Measurements from ENCODE around the gene FMO1. TPM values are rescaled to one million over a fixed set of nuclear protein-coding genes. Genes with fewer than 3 reads are reported as not detected.

The FMO1 gene
- total RNA-seq, 5 donors from 2014 or later (not counting 1 experiment from before 2014, with no cell fraction given), result not detected

DNA sequence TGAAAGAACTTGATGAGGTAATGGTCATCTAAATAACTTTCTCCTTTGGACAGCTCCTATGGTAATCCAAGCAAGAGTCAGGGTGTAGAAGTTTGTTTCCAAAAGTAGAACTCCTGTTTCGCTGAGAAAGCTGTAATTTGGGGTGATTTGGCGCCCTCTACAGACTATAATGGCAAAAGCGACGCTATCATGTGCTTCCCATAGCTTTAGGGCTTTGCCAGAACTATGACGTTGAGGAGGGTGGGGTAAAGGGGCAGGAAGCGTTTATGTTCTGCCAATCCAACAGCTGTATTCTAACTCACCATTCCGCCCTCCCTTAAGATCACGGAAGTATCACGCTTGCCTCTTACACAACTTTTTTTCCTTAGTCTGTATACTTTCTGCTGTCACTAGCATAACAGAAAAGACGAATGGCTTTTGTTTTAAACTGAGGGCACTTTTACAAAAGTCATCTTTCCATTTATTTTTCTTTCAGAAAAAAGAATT, 65.6 kb downstream of the FMO1 start, which contains the start of gene FMO4:
Gene FMO4 (plus strand): TSS at position 349 of the 486 bp plus-strand sequence. CDS start 5,643 bp downstream, outside the sequence.
- no peaks in the 10 kb centered on the region for H3K9me3 ChIP-seq
- H3K4me3 Mint-ChIP-seq, result peak within 1 kb of the TSS; percentile 50 to 75 (median 71)
- H3K27ac ChIP-seq (ENCODE audit: low read length), result peak within 1 kb of the TSS; percentile 59
- POLR2A ChIA-PET, result interaction anchor here (0.6 to 1.5 kb wide), 4 partner anchors 8 to 1417 kb away, joined by 3 to 13 read pairs (median 4); partner anchors contain the start of gene PRRC2C (in 1 of the 2)
- peaks cover 3 to 5% of the 10 kb centered on the region in 2 experiments for H3K4me1 ChIP-seq (ENCODE audit: control insufficient read depth in 1 of 2, extremely low read depth in 1 of 2, insufficient read depth in 2 of 2, low read length in 2 of 2)
- DNase-seq (peak; percentile 50 to 96 (median 83)), ATAC-seq (replicated peaks in 1 of 4) (peak; percentile 100)
- CTCF ChIA-PET, result interaction anchor here (0.5 to 3.1 kb wide), 49 partner anchors 9 to 1837 kb away, joined by 3 to 97 read pairs (median 5); partner anchors contain the start of genes FMO1 (in 2 of the 2), GORAB (in 2 of the 2), KIFAP3 (in 1 of the 2) and PRRC2C (in 1 of the 2)
- 0% methylated on average over 3 of the region's 10 CpGs for WGBS (ENCODE audit: insufficient coverage)
- no peaks in the 10 kb centered on the region for H3K36me3 ChIP-seq (ENCODE audit: control insufficient read depth in 2 of 2, extremely low read depth in 1 of 2, insufficient read depth in 1 of 2, low read length in 1 of 2)
- H3K27me3 ChIP-seq (replicated peaks in 1 of 2; ENCODE audit: control insufficient read depth in 2 of 2, extremely low read depth in 1 of 2, insufficient read depth in 2 of 2, low read length in 1 of 2), result no peaks in the 10 kb centered on the region
- peaks cover 7 to 28% (median 27%) of the 10 kb centered on the region in 3 donors for H3K4me1 Mint-ChIP-seq
- H3K4me3 ChIP-seq (ENCODE audit: control insufficient read depth in 1 of 2, extremely low read depth in 1 of 2, low read length in 1 of 2), result no peak within 1 kb of the TSS
- H3K36me3 Mint-ChIP-seq, result peaks cover 9% of the 10 kb centered on the region
- no peaks in the 10 kb centered on the region for H3K9me3 Mint-ChIP-seq
- peak within 1 kb of the TSS; percentile 85 to 89 for H3K27ac Mint-ChIP-seq
- H3K27me3 Mint-ChIP-seq, result no peaks in the 10 kb centered on the region

DNA sequence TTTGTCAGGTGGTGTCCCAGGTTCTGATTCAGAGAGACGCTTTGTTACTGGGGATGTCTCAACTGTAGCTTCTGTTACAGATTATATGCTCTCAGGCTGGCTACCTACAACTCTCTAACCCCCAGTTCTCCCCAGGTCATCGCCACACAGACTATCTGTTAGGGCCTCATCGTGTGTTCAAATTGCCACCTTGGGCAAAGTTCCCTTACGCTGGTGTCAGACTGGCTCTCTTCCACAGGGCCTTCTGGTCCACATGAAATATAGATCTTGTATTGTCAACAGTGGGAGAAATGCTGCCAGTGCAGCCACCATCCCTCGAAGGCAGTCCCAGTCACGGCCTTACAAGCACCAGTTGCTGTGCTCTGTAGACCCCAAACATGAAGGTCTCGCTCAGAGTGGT, 81.0 kb downstream of the FMO1 start:
- ATAC-seq (replicated peaks in 1 of 4) (no peak), DNase-seq (no peak)
- CTCF ChIA-PET, result no interaction called here
- POLR2A ChIA-PET, result no interaction called here
- H3K4me3 ChIP-seq (ENCODE audit: control insufficient read depth in 1 of 2, extremely low read depth in 1 of 2, low read length in 1 of 2), result no peak overlapping the region
- H3K27ac Mint-ChIP-seq, result no peak overlapping the region
- H3K27ac ChIP-seq (ENCODE audit: low read length), result no peak overlapping the region
- H3K36me3 ChIP-seq (ENCODE audit: control insufficient read depth in 2 of 2, extremely low read depth in 1 of 2, insufficient read depth in 1 of 2, low read length in 1 of 2), result no peaks in the 10 kb centered on the region
- H3K9me3 Mint-ChIP-seq, result no peaks in the 10 kb centered on the region
- H3K36me3 Mint-ChIP-seq, result peaks cover 22% of the 10 kb centered on the region
- H3K9me3 ChIP-seq, result no peaks in the 10 kb centered on the region
- no peak overlapping the region for H3K4me3 Mint-ChIP-seq
- no peaks in the 10 kb centered on the region for H3K27me3 Mint-ChIP-seq
- no peaks in the 10 kb centered on the region for H3K27me3 ChIP-seq (replicated peaks in 1 of 2; ENCODE audit: control insufficient read depth in 2 of 2, extremely low read depth in 1 of 2, insufficient read depth in 2 of 2, low read length in 1 of 2)
- H3K4me1 Mint-ChIP-seq, result no peaks in the 10 kb centered on the region
- H3K4me1 ChIP-seq (ENCODE audit: control insufficient read depth in 1 of 2, extremely low read depth in 1 of 2, insufficient read depth in 2 of 2, low read length in 2 of 2), result no peaks in the 10 kb centered on the region
- 85% methylated on average over 5 of the region's 7 CpGs for WGBS (ENCODE audit: insufficient coverage)

DNA sequence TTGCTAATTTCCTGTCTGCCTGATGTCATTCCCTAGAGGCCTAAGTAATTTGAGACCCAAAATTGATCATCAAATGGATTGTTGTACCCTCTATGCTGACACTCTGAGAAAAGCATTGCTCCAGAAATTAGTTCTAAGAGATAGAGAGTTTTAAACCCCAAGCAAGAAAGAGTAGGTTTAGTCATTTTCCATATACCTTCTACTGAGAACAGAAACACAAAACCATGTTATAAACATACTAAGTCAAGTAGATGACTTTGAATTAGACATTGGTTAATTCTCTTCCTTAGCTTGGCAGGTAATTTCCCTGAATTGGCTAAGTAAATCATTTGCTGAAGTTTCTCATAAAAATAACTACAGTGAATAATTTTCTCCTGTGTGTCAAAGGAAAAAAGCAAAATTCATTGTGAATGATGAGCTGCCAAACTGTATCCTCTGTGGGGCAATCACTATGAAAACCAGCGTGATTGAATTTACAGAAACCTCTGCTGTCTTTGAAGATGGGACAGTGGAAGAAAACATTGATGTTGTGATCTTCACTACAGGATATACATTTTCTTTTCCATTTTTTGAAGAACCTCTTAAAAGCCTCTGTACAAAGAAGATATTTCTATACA, 85.8 kb downstream of the FMO1 start:
- Mint-ChIP-seq H3K27ac (no peak overlapping the region), H3K27me3 (no peaks in the 10 kb centered on the region), H3K4me3 (no peak overlapping the region), H3K4me1 (no peaks in the 10 kb centered on the region), H3K9me3 (no peaks in the 10 kb centered on the region), H3K36me3 (peaks cover 34% of the 10 kb centered on the region)
- ChIA-PET CTCF (no interaction called here), POLR2A (no interaction called here)
- Histone ChIP-seq H3K27me3 (replicated peaks in 1 of 2; ENCODE audit: control insufficient read depth in 2 of 2, extremely low read depth in 1 of 2, insufficient read depth in 2 of 2, low read length in 1 of 2) (no peaks in the 10 kb centered on the region), H3K36me3 (ENCODE audit: control insufficient read depth in 2 of 2, extremely low read depth in 1 of 2, insufficient read depth in 1 of 2, low read length in 1 of 2) (no peaks in the 10 kb centered on the region), H3K4me1 (ENCODE audit: control insufficient read depth in 1 of 2, extremely low read depth in 1 of 2, insufficient read depth in 2 of 2, low read length in 2 of 2) (no peaks in the 10 kb centered on the region), H3K9me3 (no peaks in the 10 kb centered on the region), H3K27ac (ENCODE audit: low read length) (no peak overlapping the region), H3K4me3 (ENCODE audit: control insufficient read depth in 1 of 2, extremely low read depth in 1 of 2, low read length in 1 of 2) (no peak overlapping the region)
- DNase-seq, result no peak
- WGBS (ENCODE audit: insufficient coverage), result no CpG with 5 or more reads among the region's 1 CpG
- no peak for ATAC-seq (replicated peaks in 1 of 4)

Other genes starting within 250 kb of the FMO1 start
- gene FMO3, start 157.6 kb upstream of the FMO1 start, total RNA-seq, result under 1 TPM in 1 of 5 donors, not detected in 4; 0.20 TPM
- gene FMO2, start 63.2 kb upstream of the FMO1 start, total RNA-seq, result under 1 TPM in 3 of 5 donors, not detected in 2; 0.38 to 0.82 (median 0.70) TPM
- gene FMO4, start 65.7 kb downstream of the FMO1 start, total RNA-seq, result 1 to 10 TPM; 2.0 to 3.7 (median 2.8) TPM
- gene PRRC2C, start 237.0 kb downstream of the FMO1 start, total RNA-seq, result 100 to 1,000 TPM; 229 to 340 (median 259) TPM

Measured in T-cell (primary cell).